Measurements from ENCODE around the gene TMEM198. TPM values are rescaled to one million over a fixed set of nuclear protein-coding genes. Genes with fewer than 3 reads are reported as not detected.

Gene TMEM198
- polyA plus RNA-seq, 10 donors, result 1.6 to 3.1 (median 2.3) TPM

DNA sequence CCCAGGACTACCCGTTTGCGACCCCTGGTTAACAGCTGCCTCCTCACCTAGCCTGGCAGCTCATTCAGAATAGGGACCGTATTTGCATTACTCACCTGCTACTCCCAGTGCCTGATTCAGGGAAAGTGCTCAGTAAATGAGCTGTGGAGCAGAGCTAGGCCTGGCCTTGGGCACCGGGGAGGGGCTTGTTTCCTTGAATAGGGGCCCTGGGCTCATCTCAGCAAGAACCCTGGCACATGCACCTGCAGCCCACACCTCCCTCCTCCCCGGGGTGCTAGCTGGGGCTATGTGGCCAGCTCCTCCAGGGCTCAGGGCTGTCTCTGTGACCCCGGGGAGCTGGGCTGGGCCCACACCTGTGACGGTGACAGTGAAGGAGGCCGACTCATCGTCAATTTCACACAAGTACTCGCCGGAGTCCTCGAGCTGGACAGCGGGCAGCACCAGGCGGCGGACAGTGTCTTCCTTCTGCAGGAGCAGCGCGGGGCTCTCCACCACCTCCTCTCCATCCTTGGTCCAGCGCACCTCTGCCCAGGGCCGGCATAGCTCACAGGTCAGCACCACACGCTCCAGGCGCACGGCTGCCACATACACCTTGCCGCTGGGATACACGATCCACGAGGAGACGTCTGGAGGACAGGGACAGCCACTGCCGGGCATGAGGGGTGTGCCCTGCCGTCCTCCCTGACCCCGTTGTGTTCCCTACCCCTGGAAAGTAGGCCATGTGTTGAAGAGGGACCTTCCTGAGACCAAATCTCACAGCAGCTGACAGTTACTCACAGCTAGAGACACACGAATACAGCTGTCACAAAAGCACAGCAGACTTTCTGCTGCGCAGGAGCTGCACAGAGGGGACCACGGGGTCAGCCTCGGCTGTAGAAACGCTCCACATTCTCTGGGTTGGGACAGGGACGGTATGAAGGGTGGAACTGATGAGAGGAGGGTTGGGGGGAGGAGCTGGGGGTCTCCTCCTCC, 18.5 kb downstream of the TMEM198 start:
- DNase-seq, result no peak

GRCh38 chr2:219563271-219563928, 19.6 kb downstream of the TMEM198 start:
- no peak for DNase-seq

GRCh38 chr2:219565130-219566080, 21.6 kb downstream of the TMEM198 start:
- DNase-seq, result no peak

- DNase-seq, result no peak
These were observed 22.8 kb downstream of the TMEM198 start for GRCh38 chr2:219566640-219567039.

GRCh38 chr2:219567131-219567530, 23.3 kb downstream of the TMEM198 start:
- no peak for DNase-seq

- no peak for DNase-seq
These were observed 24.0 kb downstream of the TMEM198 start for GRCh38 chr2:219567791-219568361.

DNA sequence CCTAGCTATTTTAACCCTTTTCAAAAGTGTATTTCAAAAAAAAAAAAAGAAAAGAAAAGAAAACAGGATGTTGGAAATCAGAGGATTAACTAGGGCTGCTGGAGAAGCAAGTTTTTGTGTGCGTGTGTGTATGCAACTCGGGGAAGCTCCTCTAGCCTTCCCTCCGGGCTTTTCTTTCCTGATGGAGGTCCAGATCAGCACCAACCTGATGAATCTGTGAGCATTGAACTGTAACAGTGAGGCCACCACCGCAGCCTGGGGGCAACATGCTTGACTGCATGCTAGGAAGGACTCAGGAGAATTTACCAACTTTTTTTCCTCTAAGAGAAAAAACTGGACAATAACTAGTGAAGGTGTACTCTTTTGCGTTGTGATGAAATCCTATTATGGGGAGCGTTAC, 25.2 kb downstream of the TMEM198 start:
- DNase-seq, result no peak

DNA sequence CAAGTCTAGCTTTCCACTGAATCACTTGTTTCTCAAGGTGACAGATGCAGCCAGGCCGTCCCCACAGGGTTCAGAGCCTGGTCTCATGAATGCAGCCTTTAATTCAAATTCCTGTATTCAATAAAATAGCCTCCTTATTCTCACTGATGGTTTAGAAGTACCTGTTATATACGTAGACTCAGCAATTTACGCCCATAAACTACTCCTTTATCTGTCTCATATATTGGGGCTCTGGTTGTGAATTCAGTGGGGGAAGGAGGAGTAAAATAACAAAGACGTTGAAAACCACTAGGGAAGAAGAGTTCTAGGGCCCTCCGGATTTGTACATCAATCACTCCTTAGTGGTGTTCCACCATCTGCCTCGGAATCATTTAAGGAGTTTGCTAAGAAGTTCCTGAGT, 25.8 kb downstream of the TMEM198 start:
- no peak for DNase-seq

GRCh38 chr2:219570194-219570923, 26.5 kb downstream of the TMEM198 start:
- peak in 2 of 3 donors; percentile 36 to 76 for DNase-seq

- peak in 2 of 3 donors; percentile 38 to 82 for DNase-seq
These were observed 27.1 kb downstream of the TMEM198 start for GRCh38 chr2:219570924-219571310.

GRCh38 chr2:219571311-219572236, 27.7 kb downstream of the TMEM198 start, which contains the start of gene OBSL1:
OBSL1 (minus strand) TSS chr2:219571539; CDS start chr2:219571232, 307 bp downstream.
- peak; percentile 76 to 89 (median 80) for DNase-seq

DNA sequence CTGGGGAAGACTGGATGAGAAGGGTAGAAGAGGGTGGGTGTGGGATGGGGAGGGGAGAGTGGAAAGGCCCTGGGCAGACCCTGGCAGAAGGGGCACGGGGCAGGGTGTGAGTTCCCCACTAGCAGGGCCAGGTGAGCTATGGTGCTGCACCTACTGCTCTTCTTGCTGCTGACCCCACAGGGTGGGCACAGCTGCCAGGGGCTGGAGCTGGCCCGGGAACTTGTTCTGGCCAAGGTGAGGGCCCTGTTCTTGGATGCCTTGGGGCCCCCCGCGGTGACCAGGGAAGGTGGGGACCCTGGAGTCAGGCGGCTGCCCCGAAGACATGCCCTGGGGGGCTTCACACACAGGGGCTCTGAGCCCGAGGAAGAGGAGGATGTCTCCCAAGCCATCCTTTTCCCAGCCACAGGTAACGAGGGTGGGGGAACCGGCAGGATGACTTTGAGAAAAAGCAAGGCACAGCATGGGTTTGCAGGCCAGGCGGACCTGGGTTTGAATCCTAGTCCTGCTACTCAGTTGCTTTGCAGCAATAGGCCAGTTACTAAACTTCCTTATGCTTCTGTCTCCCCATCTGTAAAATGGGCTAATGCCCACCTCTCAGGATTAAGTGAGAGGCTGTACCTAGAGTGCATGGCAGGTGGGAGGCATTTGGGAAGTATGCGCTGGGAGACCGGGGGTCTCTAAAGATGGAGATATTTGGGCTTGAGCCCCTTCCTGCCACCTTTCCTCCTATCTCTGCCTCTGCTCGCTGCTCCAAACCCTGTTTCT, 28.6 kb downstream of the TMEM198 start, which contains the start of gene INHA:
Gene INHA, plus strand, starts transcription at position 74 of the 765 bp plus-strand sequence. Its CDS starts 65 bp downstream, at position 139.
- no peak for DNase-seq

DNA sequence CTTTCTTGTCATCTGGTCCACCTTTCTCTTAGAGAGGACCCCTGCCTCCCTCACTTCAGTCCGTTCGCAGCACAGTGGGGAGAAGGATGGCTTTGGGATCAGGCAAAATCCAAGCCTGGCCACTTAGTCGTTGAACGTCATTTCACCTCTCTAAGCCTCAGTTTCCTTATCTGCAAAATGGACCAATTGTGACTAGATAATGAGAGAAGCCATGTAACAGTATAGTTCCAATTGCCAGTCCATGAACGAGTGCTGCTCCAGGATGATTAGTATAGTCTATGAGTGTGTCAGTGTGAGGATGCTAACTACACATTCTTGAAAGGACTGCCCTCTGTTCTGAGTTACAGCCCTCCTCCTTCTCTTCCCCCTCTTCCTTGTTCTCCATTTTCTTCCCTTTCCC, 29.3 kb downstream of the TMEM198 start:
- no peak for DNase-seq

GRCh38 chr2:219574484-219575311, 30.9 kb downstream of the TMEM198 start:
- DNase-seq, result no peak

DNA sequence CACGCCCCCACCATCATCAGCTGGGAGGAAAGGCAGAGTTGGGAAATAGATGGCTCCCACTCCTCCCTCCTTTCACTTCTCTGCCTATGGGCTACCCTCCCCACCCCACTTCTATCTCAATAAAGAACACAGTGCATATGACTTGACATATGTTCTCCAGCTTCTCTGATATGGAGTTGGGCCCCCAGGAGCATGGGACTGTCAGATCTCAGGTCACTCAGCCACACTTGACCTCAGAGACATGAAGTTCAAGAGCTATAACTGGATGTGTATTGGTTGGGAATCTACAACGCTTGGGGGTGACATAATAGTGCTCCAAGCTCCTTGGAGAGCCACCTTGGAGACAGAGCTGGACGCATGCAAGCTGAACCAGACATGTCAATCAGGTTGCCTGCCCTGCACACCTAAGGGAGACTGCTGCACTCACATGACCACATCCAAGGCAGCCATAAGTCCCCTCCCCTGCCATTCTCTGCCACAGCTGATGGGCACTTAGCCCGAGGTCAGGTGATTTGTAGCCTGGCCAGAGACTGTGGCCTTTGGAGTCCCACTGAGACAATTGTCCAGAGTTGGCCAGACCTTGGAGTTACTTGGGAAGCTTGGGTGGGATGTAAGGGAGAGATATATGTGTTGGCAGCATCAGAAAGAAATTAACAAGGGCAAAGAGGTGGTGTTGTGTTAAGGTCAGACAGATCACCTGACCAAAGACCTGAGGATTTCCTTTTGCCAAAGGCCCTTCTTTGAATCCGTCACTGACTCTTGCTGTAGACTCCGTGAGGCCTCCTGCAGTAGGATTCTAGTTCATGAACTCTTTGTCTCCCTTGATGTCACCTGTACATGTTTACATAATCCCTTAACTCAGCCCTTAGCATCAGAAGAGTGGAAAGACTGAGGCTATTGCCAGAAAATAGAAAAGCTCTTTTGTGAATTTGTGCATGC, 32.0 kb downstream of the TMEM198 start:
- no peak for DNase-seq

Data from muscle of back (tissue), 11 donors.